ENCODE data around the gene JUNB. TPM values are rescaled to one million over a fixed set of nuclear protein-coding genes. Genes with fewer than 3 reads are reported as not detected.

JUNB gene
- total and polyA plus RNA-seq, 10 of the 15 experiments (the other 5 are each of a cell fraction or from before 2014, with no cell fraction given): 0.55 to 144 (median 68.3) TPM

DNA sequence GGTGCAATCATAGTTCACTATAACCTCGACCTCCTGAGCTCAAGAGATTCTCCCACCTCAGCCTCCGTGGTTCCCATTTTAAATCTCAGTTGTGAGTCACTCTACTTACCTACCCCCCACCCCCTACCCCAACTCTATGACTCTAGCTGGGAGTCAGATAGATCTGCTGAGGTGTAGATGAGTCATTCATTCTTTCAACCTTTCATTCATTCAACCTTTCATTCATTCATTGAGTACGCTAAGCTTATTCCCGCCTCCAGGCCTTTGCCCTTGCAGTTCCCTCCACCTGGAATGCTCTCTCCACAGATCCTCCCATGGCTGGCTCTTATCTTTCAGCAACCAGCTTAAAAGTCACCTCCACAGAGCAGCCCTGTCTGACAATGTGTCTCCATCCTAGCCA lies 45.9 kb downstream of the JUNB start:
- ATAC-seq (no peak), FAIRE-seq (no peak), DNase-seq (ENCODE audit: low read depth, low spot score) (no peak)
- SMC1A ChIA-PET (ENCODE audit: uncharacterized antibody, unreplicated experiment): interaction anchor here (0.7 to 0.8 kb wide), 2 partner anchors 41 to 128 kb away, joined by 3 to 4 read pairs; no protein-coding TSS in a partner anchor
- CTCF ChIA-PET: interaction anchor here (0.8 to 1.6 kb wide), 10 partner anchors 9 to 80 kb away, joined by 3 to 12 read pairs (median 4); partner anchors contain the start of genes PRDX2 and THSD8
- Histone ChIP-seq H3K79me2 (ENCODE audit: control insufficient read depth, insufficient read depth, low read length) (no peaks in the 10 kb centered on the region), H3K36me3 (ENCODE audit: control insufficient read depth in 2 of 2, insufficient read depth in 2 of 2, low read length in 1 of 2) (no peaks in the 10 kb centered on the region), H3K9ac (ENCODE audit: control insufficient read depth, insufficient read depth, low read length) (no peak overlapping the region), H3K4me3 (no peak overlapping the region), H3K27ac (ENCODE audit: control insufficient read depth, insufficient read depth) (no peak overlapping the region), H4K20me1 (ENCODE audit: control insufficient read depth, insufficient read depth) (no peaks in the 10 kb centered on the region; the same call in 1 of the 2 replicates), H3K4me1 (ENCODE audit: control insufficient read depth, insufficient read depth, low read length) (peaks cover 7% of the 10 kb centered on the region; the same call in 1 of the 2 replicates), H3K9me3 (replicated peaks; ENCODE audit: control insufficient read depth, insufficient read depth, low read length) (no peaks in the 10 kb centered on the region; the same call in none of the 3 replicates), H3K4me2 (ENCODE audit: control insufficient read depth, insufficient read depth) (no peak overlapping the region), H2AFZ (ENCODE audit: control insufficient read depth, low read depth, low read length) (no peak overlapping the region), H3K27me3 (replicated peaks in 1 of 2; ENCODE audit: control insufficient read depth in 2 of 2, insufficient read depth in 2 of 2, low read length in 1 of 2) (peaks cover 10 to 46% of the 10 kb centered on the region in 2 experiments)
- intact Hi-C loops (cut with micrococcal nuclease; ENCODE audit: unreplicated experiment): no loop called here
- no TSS peak for BruUV-seq (replicated peaks)
- POLR2A ChIA-PET: interaction anchor here (1.2 kb wide), 1 partner anchor 43 kb away, joined by 3 read pairs; no protein-coding TSS in a partner anchor
- RAD21 ChIA-PET (ENCODE audit: unreplicated experiment): interaction anchor here (1.4 kb wide), 1 partner anchor 59 kb away, joined by 3 read pairs; no protein-coding TSS in a partner anchor
- in situ Hi-C loops (cut with MboI): no loop called here
- WGBS (ENCODE audit: insufficient coverage, insufficient replicate concordance, low lambda C conversion rate, missing lambda C conversion rate): 49% methylated on average over 4 of the region's 4 CpGs
- TF ChIP-seq, protein P1, sequence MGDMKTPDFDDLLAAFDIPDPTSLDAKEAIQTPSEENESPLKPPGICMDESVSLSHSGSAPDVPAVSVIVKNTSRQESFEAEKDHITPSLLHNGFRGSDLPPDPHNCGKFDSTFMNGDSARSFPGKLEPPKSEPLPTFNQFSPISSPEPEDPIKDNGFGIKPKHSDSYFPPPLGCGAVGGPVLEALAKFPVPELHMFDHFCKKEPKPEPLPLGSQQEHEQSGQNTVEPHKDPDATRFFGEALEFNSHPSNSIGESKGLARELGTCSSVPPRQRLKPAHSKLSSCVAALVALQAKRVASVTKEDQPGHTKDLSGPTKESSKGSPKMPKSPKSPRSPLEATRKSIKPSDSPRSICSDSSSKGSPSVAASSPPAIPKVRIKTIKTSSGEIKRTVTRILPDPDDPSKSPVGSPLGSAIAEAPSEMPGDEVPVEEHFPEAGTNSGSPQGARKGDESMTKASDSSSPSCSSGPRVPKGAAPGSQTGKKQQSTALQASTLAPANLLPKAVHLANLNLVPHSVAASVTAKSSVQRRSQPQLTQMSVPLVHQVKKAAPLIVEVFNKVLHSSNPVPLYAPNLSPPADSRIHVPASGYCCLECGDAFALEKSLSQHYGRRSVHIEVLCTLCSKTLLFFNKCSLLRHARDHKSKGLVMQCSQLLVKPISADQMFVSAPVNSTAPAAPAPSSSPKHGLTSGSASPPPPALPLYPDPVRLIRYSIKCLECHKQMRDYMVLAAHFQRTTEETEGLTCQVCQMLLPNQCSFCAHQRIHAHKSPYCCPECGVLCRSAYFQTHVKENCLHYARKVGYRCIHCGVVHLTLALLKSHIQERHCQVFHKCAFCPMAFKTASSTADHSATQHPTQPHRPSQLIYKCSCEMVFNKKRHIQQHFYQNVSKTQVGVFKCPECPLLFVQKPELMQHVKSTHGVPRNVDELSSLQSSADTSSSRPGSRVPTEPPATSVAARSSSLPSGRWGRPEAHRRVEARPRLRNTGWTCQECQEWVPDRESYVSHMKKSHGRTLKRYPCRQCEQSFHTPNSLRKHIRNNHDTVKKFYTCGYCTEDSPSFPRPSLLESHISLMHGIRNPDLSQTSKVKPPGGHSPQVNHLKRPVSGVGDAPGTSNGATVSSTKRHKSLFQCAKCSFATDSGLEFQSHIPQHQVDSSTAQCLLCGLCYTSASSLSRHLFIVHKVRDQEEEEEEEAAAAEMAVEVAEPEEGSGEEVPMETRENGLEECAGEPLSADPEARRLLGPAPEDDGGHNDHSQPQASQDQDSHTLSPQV (IDR thresholded peaks at IDR 0.05): no peak
- TF ChIP-seq RUNX3 (IDR thresholded peaks at IDR 0.05; ENCODE audit: low read length) (no peak), MTA2 (IDR thresholded peaks at IDR 0.05; ENCODE audit: low read depth) (no peak), RB1 (IDR thresholded peaks at IDR 0.05; ENCODE audit: borderline replicate concordance) (no peak), NR2C2 (IDR thresholded peaks at IDR 0.05; ENCODE audit: borderline replicate concordance, control insufficient read depth, insufficient read length, low read depth) (no peak), NRF1 (conservative IDR thresholded peaks at IDR 0.05; ENCODE audit: low read depth, low read length) (no peak), MTA3 (IDR thresholded peaks at IDR 0.05; ENCODE audit: borderline replicate concordance, low read length) (no peak)

All from GM12878 (cell line).